Measurements from ENCODE around the gene MAP1LC3B2.

Gene MAP1LC3B2

GRCh38 chr12:116599285-116600136, 40.3 kb downstream of the MAP1LC3B2 start:
- TF ChIP-seq CTCF (IDR thresholded peaks at IDR 0.05; ENCODE audit: insufficient read depth, low read length) (no peak), SPI1 (IDR thresholded peaks at IDR 0.05; ENCODE audit: borderline replicate concordance, low read depth) (no peak), GABPA (IDR thresholded peaks at IDR 0.05; ENCODE audit: low read depth) (no peak), POLR2AphosphoS5 (IDR thresholded peaks at IDR 0.05; ENCODE audit: low read depth) (no peak), REST (IDR thresholded peaks at IDR 0.05; ENCODE audit: insufficient replicate concordance, low read depth) (no peak)
- DNase-seq (ENCODE audit: low read depth in 1 of 2, low spot score in 1 of 2) = peak in 1 of 2 experiments; percentile 41
- Histone ChIP-seq H3K27ac (replicated peaks) (no peak overlapping the region), H3K27me3 (ENCODE audit: insufficient read depth, poor library complexity, severe bottlenecking) (no peaks in the 10 kb centered on the region), H3K4me3 (replicated peaks; ENCODE audit: insufficient read depth, low read length) (no peak overlapping the region)

GRCh38 chr12:116600959-116601918, 42.1 kb downstream of the MAP1LC3B2 start:
- TF ChIP-seq REST (IDR thresholded peaks at IDR 0.05; ENCODE audit: insufficient replicate concordance, low read depth) (no peak), SPI1 (IDR thresholded peaks at IDR 0.05; ENCODE audit: borderline replicate concordance, low read depth) (no peak), GABPA (IDR thresholded peaks at IDR 0.05; ENCODE audit: low read depth) (no peak)
- Histone ChIP-seq H3K4me3 (replicated peaks; ENCODE audit: insufficient read depth, low read length) (no peak overlapping the region), H3K27ac (replicated peaks) (no peak overlapping the region), H3K27me3 (ENCODE audit: insufficient read depth, poor library complexity, severe bottlenecking) (no peaks in the 10 kb centered on the region)
- DNase-seq (ENCODE audit: low read depth in 1 of 2, low spot score in 1 of 2) = no peak

- Histone ChIP-seq H3K4me3 (replicated peaks; ENCODE audit: insufficient read depth, low read length) (no peak overlapping the region), H3K27me3 (ENCODE audit: insufficient read depth, poor library complexity, severe bottlenecking) (no peaks in the 10 kb centered on the region), H3K27ac (replicated peaks) (no peak overlapping the region)
- TF ChIP-seq CTCF (IDR thresholded peaks at IDR 0.05; ENCODE audit: insufficient read depth, low read length) = no peak
- TF ChIP-seq POLR2AphosphoS5 (IDR thresholded peaks at IDR 0.05; ENCODE audit: low read depth) = no peak
- no peak for TF ChIP-seq REST (IDR thresholded peaks at IDR 0.05; ENCODE audit: insufficient replicate concordance, low read depth)
- TF ChIP-seq SPI1 (IDR thresholded peaks at IDR 0.05; ENCODE audit: borderline replicate concordance, low read depth) = no peak
- TF ChIP-seq GABPA (IDR thresholded peaks at IDR 0.05; ENCODE audit: low read depth) = no peak
- DNase-seq (ENCODE audit: low read depth in 1 of 2, low spot score in 1 of 2) = no peak
Measured at GRCh38 chr12:116601933-116602810, 43.0 kb downstream of the MAP1LC3B2 start.
